Measurements from ENCODE around the gene MAMDC4. TPM values are rescaled to one million over a fixed set of nuclear protein-coding genes. Genes with fewer than 3 reads are reported as not detected.
A peak's percentile ranks its signal among the peaks of the same experiment; 100 is the strongest.

Gene MAMDC4
- total and polyA plus RNA-seq, 12 donors, result 0.57 to 30.6 (median 5.3) TPM

DNA sequence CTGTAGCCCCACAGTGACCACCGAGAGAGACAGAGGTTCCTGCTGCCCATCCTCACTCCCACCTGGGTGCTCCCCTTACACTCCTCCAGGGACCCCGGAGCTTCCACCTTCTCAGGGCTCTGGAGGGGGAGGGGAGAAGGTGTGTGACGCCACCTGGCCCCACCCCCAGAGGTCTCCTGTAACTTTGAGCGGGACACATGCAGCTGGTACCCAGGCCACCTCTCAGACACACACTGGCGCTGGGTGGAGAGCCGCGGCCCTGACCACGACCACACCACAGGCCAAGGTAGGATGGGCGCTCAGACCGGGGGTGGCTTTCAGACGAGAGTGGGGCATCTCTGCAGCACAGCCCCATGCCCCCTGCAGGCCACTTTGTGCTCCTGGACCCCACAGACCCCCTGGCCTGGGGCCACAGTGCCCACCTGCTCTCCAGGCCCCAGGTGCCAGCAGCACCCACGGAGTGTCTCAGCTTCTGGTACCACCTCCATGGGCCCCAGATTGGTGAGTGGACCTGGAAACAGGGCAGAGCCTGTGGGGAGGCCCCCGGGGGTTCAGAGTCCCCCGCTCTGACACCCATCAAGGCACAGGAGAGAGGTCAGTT lies 4.5 kb downstream of the MAMDC4 start:
- WGBS, 4 donors, result 63 to 81% (median 77%) methylated on average over 2 to 14 of the region's 14 CpGs; no CpG with 5 or more reads in 1 of the 4 donors
- H3K4me3 ChIP-seq, result no peak overlapping the region
- H3K36me3 ChIP-seq (replicated peaks in 1 of 2), result peaks cover 0 to 13% of the 10 kb centered on the region in 2 donors
- no peak overlapping the region for H3K27ac ChIP-seq
- H3K27me3 ChIP-seq, result no peaks in the 10 kb centered on the region
- intact Hi-C loops (cut with DNase I), result loop anchor here in 1 of 2 donors (10.0 kb wide), 1 partner anchor 88 kb away; the partner anchor contains the start of genes C8G and FBXW5
- peaks cover 11 to 17% of the 10 kb centered on the region in 2 donors for H3K4me1 ChIP-seq (replicated peaks in 1 of 2)
- H3K9me3 ChIP-seq (replicated peaks in 1 of 3), result no peaks in the 10 kb centered on the region
- peak in 4 of 7 donors; percentile 14 to 51 (median 23) for DNase-seq
- TF ChIP-seq, protein P1, sequence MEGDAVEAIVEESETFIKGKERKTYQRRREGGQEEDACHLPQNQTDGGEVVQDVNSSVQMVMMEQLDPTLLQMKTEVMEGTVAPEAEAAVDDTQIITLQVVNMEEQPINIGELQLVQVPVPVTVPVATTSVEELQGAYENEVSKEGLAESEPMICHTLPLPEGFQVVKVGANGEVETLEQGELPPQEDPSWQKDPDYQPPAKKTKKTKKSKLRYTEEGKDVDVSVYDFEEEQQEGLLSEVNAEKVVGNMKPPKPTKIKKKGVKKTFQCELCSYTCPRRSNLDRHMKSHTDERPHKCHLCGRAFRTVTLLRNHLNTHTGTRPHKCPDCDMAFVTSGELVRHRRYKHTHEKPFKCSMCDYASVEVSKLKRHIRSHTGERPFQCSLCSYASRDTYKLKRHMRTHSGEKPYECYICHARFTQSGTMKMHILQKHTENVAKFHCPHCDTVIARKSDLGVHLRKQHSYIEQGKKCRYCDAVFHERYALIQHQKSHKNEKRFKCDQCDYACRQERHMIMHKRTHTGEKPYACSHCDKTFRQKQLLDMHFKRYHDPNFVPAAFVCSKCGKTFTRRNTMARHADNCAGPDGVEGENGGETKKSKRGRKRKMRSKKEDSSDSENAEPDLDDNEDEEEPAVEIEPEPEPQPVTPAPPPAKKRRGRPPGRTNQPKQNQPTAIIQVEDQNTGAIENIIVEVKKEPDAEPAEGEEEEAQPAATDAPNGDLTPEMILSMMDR (IDR thresholded peaks at IDR 0.05), result no peak
- TF ChIP-seq POLR2A (IDR thresholded peaks at IDR 0.05), result no peak

DNA sequence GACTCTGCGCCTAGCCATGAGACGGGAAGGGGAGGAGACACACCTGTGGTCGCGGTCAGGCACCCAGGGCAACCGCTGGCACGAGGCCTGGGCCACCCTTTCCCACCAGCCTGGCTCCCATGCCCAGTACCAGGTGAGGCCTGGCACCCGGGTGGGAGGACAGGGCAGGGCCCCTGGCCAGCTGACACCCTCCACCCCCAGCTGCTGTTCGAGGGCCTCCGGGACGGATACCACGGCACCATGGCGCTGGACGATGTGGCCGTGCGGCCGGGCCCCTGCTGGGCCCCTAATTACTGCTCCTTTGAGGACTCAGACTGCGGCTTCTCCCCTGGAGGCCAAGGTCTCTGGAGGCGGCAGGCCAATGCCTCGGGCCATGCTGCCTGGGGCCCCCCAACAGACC lies 5.0 kb downstream of the MAMDC4 start:
- intact Hi-C loops (cut with DNase I), result loop anchor here in 1 of 2 donors (10.0 kb wide), 1 partner anchor 88 kb away; the partner anchor contains the start of genes C8G and FBXW5
- peak in 4 of 7 donors; percentile 13 to 51 (median 22) for DNase-seq

DNA sequence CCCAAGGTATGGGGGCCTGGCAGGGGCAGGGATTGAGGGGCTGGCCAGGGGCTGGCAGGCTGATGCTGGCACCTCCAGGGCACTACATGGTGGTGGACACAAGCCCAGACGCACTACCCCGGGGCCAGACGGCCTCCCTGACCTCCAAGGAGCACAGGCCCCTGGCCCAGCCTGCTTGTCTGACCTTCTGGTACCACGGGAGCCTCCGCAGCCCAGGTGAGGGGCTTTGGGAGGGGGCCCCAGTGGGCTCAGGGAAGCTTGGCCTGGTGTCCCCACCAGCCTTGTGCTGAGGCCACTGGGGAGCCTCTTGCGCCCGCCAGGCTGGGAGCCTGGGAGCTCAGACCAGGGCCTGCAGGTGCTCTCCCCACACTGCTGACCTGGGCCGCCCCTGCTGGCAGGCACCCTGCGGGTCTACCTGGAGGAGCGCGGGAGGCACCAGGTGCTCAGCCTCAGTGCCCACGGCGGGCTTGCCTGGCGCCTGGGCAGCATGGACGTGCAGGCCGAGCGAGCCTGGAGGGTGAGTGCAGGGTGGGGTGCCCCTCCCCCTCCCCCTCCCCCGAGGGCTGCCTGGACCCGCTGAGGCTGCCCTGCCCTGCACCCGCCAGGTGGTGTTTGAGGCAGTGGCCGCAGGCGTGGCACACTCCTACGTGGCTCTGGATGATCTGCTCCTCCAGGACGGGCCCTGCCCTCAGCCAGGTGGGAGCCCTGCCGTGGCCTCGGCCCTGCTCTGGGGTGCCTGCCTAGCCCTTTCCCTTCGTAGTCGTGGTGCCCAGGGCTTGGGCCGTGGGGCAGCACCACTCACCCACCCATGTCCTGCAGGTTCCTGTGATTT lies 5.7 kb downstream of the MAMDC4 start:
- TF ChIP-seq, protein P1 (IDR thresholded peaks at IDR 0.05), result no peak
- TF ChIP-seq POLR2A (IDR thresholded peaks at IDR 0.05), result no peak
- H3K4me3 ChIP-seq, result no peak overlapping the region
- intact Hi-C loops (cut with DNase I), result loop anchor here in 1 of 2 donors (10.0 kb wide), 1 partner anchor 87 kb away; the partner anchor contains the start of genes C8G and FBXW5
- H3K4me1 ChIP-seq (replicated peaks in 1 of 2), result peaks cover 7 to 12% of the 10 kb centered on the region in 2 donors
- H3K9me3 ChIP-seq (replicated peaks in 1 of 3), result no peaks in the 10 kb centered on the region
- H3K27ac ChIP-seq, result no peak overlapping the region
- peak in 4 of 7 donors; percentile 20 to 56 (median 27) for DNase-seq
- peaks cover 0 to 24% of the 10 kb centered on the region in 2 donors for H3K36me3 ChIP-seq (replicated peaks in 1 of 2)
- WGBS, 4 donors, result 70 to 83% (median 79%) methylated on average over 2 to 28 of the region's 29 CpGs
- no peaks in the 10 kb centered on the region for H3K27me3 ChIP-seq

More for the DNA sequence above, 5.0 kb downstream of the MAMDC4 start:
- TF ChIP-seq POLR2A (IDR thresholded peaks at IDR 0.05), result no peak
- TF ChIP-seq, protein P1 (IDR thresholded peaks at IDR 0.05), result no peak
- peaks cover 0 to 18% of the 10 kb centered on the region in 2 donors for H3K36me3 ChIP-seq (replicated peaks in 1 of 2)
- no peaks in the 10 kb centered on the region for H3K27me3 ChIP-seq
- 77 to 95% (median 85%) methylated on average over 6 to 19 of the region's 19 CpGs for whole genome bisulfite sequencing, 4 donors
- H3K4me3 ChIP-seq, result no peak overlapping the region
- H3K4me1 ChIP-seq (replicated peaks in 1 of 2), result peaks cover 8 to 12% of the 10 kb centered on the region in 2 donors
- no peak overlapping the region for H3K27ac ChIP-seq
- no peaks in the 10 kb centered on the region for H3K9me3 ChIP-seq (replicated peaks in 1 of 3)

DNA sequence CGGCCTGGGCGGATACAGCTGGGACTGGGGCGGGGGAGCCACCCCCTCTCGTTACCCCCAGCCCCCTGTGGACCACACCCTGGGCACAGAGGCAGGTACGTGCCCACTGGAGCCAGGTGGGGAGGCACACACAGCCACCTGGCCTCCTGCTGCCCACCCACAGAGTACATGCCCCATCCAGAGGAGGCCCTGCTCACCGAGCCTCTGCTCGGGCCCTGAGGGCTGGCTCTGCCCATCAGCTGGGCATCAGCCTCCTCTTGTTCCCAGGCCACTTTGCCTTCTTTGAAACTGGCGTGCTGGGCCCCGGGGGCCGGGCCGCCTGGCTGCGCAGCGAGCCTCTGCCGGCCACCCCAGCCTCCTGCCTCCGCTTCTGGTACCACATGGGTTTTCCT lies 6.3 kb downstream of the MAMDC4 start:
- Histone ChIP-seq H3K36me3 (replicated peaks in 1 of 2) (peaks cover 0 to 31% of the 10 kb centered on the region in 2 donors), H3K27ac (peak overlapping the region in 2 of 5 donors; percentile 70 to 84), H3K27me3 (no peaks in the 10 kb centered on the region), H3K9me3 (replicated peaks in 1 of 3) (no peaks in the 10 kb centered on the region), H3K4me1 (replicated peaks in 1 of 2) (peaks cover 7 to 12% of the 10 kb centered on the region in 2 donors), H3K4me3 (no peak overlapping the region)
- peak in 1 of 7 donors; percentile 29 for DNase-seq
- TF ChIP-seq, protein P1 (IDR thresholded peaks at IDR 0.05), result no peak
- no peak for TF ChIP-seq POLR2A (IDR thresholded peaks at IDR 0.05)
- intact Hi-C loops (cut with DNase I), result loop anchor here in 1 of 2 donors (10.0 kb wide), 1 partner anchor 86 kb away; the partner anchor contains the start of genes C8G and FBXW5
- WGBS, 4 donors, result 92 to 95% (median 95%) methylated on average over 7 to 15 of the region's 15 CpGs; no CpG with 5 or more reads in 1 of the 4 donors

Data from adrenal gland (tissue), 12 donors.